MCF 10A (cell line): ENCODE results near the gene PDE9A. TPM values are rescaled to one million over a fixed set of nuclear protein-coding genes. Genes with fewer than 3 reads are reported as not detected.
"Not testable (repeated sequence)": the region's sequence is repeated elsewhere in the genome, so short reads cannot be mapped to it uniquely, and the experiment has no call there.

Experiments used
- BruUV-seq: library from RNA; stranded (reverse); fragments of 400-500 nt; replicated peaks from 2 replicates; lab custom pipeline; 2021; lab: Mats Ljungman, UMichigan
- CTCF ChIA-PET: fragments of 300-600 bp; sonication (Branson Sonifier 250); formaldehyde crosslinking; extraction: SDS; loops from one replicate; lab custom pipeline; 2021; ENCODE audit warnings: antibody characterized with exemption, inconsistent platforms; lab: Yijun Ruan, JAX
- POLR2A ChIA-PET: fragments of 300-600, 350-650 bp; sonication (Branson Sonifier 250); formaldehyde crosslinking; extraction: SDS; loops from one replicate; lab custom pipeline; 2020; ENCODE audit warnings: antibody characterized with exemption, inconsistent platforms; lab: Yijun Ruan, JAX
- DNase-seq: peaks from one replicate; pipeline ENCODE4 v3.0.0-alpha.2; 2018; ENCODE audit not compliant: unreplicated experiment
- H3K27ac Mint-ChIP-seq: one replicate; pipeline ENCODE4 v1.8.0; 2022; ENCODE audit warnings: mild to moderate bottlenecking, low read depth, mixed read lengths; ENCODE audit not compliant: unreplicated experiment
- H3K27me3 Mint-ChIP-seq: one replicate; pipeline ENCODE4 v1.8.0; 2022; ENCODE audit warnings: mixed read lengths; ENCODE audit not compliant: insufficient read depth, unreplicated experiment
- H3K36me3 Mint-ChIP-seq: one replicate; pipeline ENCODE4 v1.8.0; 2022; ENCODE audit warnings: mild to moderate bottlenecking, moderate library complexity, mixed read lengths; ENCODE audit not compliant: insufficient read depth, unreplicated experiment
- H3K4me1 Mint-ChIP-seq: one replicate; pipeline ENCODE4 v1.8.0; 2022; ENCODE audit warnings: mixed read lengths; ENCODE audit not compliant: insufficient read depth, unreplicated experiment
- H3K4me3 Mint-ChIP-seq: one replicate; pipeline ENCODE4 v1.8.0; 2022; ENCODE audit warnings: mild to moderate bottlenecking, moderate library complexity, mixed read lengths; ENCODE audit not compliant: unreplicated experiment
- H3K9me3 Mint-ChIP-seq: one replicate; pipeline ENCODE4 v1.8.0; 2022; ENCODE audit warnings: mixed read lengths; ENCODE audit not compliant: unreplicated experiment
- CTCF ChIP-seq: fragments of 200-600 bp; IDR thresholded peaks from one replicate; pipeline ENCODE4 v1.8.0; 2022; ENCODE audit warnings: antibody characterized with exemption, mild to moderate bottlenecking; ENCODE audit not compliant: unreplicated experiment
- intact Hi-C: fragments of 100-400 bp; cut with micrococcal nuclease; formaldehyde crosslinking; loops from 2 replicates; pipeline ENCODE4 v1.14.1; 2022
- total RNA-seq: library from RNA; stranded (reverse); gene quantifications from 2 replicates; pipeline ENCODE4 v1.2.3, GENCODE V29; 2022

PDE9A gene
- total RNA-seq, 1 experiment from 2014 or later, result not detected

GRCh38 chr21:42807938-42808613 is 154.7 kb downstream of the PDE9A start:
- Mint-ChIP-seq H3K9me3 (no peaks in the 10 kb centered on the region), H3K36me3 (no peaks in the 10 kb centered on the region), H3K27ac (no peak overlapping the region), H3K4me3 (no peak overlapping the region), H3K4me1 (no peaks in the 10 kb centered on the region), H3K27me3 (peaks cover 16% of the 10 kb centered on the region)
- ChIA-PET CTCF (interaction anchor here (0.8 kb wide), 1 partner anchor 426 kb away, joined by 3 read pairs; no protein-coding TSS in a partner anchor), POLR2A (interaction anchor here (1.1 kb wide), 1 partner anchor 7 kb away, joined by 3 read pairs; no protein-coding TSS in a partner anchor)
- TF ChIP-seq CTCF, result no peak
- intact Hi-C loops, result no loop called here
- no peak for DNase-seq
- BruUV-seq, result no TSS peak

- Mint-ChIP-seq H3K4me1 (no peaks in the 10 kb centered on the region), H3K36me3 (no peaks in the 10 kb centered on the region), H3K4me3 (no peak overlapping the region), H3K27me3 (peaks cover 16% of the 10 kb centered on the region), H3K9me3 (no peaks in the 10 kb centered on the region), H3K27ac (no peak overlapping the region)
- intact Hi-C loops, result no loop called here
- BruUV-seq, result no TSS peak
- POLR2A ChIA-PET, result no interaction called here
- no peak for TF ChIP-seq CTCF
- CTCF ChIA-PET, result interaction anchor here (0.6 to 2.8 kb wide), 2 partner anchors 216 to 251 kb away, joined by 3 to 13 read pairs; no protein-coding TSS in a partner anchor
- DNase-seq, result no peak
Measured at GRCh38 chr21:42809171-42809570, 155.8 kb downstream of the PDE9A start.

GRCh38 chr21:42809577-42810475 is 156.4 kb downstream of the PDE9A start:
- Mint-ChIP-seq H3K36me3 (no peaks in the 10 kb centered on the region), H3K4me1 (no peaks in the 10 kb centered on the region), H3K27me3 (peaks cover 16% of the 10 kb centered on the region), H3K9me3 (no peaks in the 10 kb centered on the region), H3K4me3 (no peak overlapping the region), H3K27ac (no peak overlapping the region)
- DNase-seq, result no peak
- no TSS peak for BruUV-seq
- POLR2A ChIA-PET, result no interaction called here
- CTCF ChIA-PET, result interaction anchor here (0.6 to 2.8 kb wide), 3 partner anchors 41 to 252 kb away, joined by 3 to 13 read pairs (median 3); no protein-coding TSS in a partner anchor
- intact Hi-C loops, result no loop called here
- TF ChIP-seq CTCF, result no peak

- no peaks in the 10 kb centered on the region for H3K36me3 Mint-ChIP-seq
- CTCF ChIA-PET, result no interaction called here
- TF ChIP-seq CTCF, result no peak
- H3K9me3 Mint-ChIP-seq, result no peaks in the 10 kb centered on the region
- BruUV-seq, result no TSS peak
- H3K27ac Mint-ChIP-seq, result no peak overlapping the region
- no peaks in the 10 kb centered on the region for H3K4me1 Mint-ChIP-seq
- POLR2A ChIA-PET, result no interaction called here
- H3K4me3 Mint-ChIP-seq, result no peak overlapping the region
- peaks cover 16% of the 10 kb centered on the region for H3K27me3 Mint-ChIP-seq
- no peak for DNase-seq
- intact Hi-C loops, result no loop called here
Measured at GRCh38 chr21:42811960-42812359, 158.5 kb downstream of the PDE9A start.

GRCh38 chr21:42812528-42813241 is 159.3 kb downstream of the PDE9A start:
- DNase-seq, intact Hi-C loops, H3K4me1 Mint-ChIP-seq, H3K9me3 Mint-ChIP-seq, H3K36me3 Mint-ChIP-seq, H3K27ac Mint-ChIP-seq: not testable (repeated sequence)
- CTCF ChIA-PET, result interaction anchor here (0.6 to 1.2 kb wide), 3 partner anchors 211 to 1010 kb away, joined by 3 to 12 read pairs (median 3); no protein-coding TSS in a partner anchor
- peak overlapping the region; percentile 25 for H3K4me3 Mint-ChIP-seq
- BruUV-seq, result TSS peak; percentile 93
- H3K27me3 Mint-ChIP-seq, result peaks cover 16% of the 10 kb centered on the region
- POLR2A ChIA-PET, result interaction anchor here (0.6 to 1.2 kb wide), 3 partner anchors 9 to 335 kb away, joined by 3 read pairs; no protein-coding TSS in a partner anchor
